HepG2 (cell line): Measurements from ENCODE around the gene SMDT1. TPM values are rescaled to one million over a fixed set of nuclear protein-coding genes. Genes with fewer than 3 reads are reported as not detected.

Experiments used
- BRD4 ChIP-seq: sonication (generic); formaldehyde crosslinking; IDR thresholded peaks from 2 replicates; pipeline ENCODE4 v1.4.0; 2020; ENCODE audit warnings: missing genetic modification reagents
- GABPB1 ChIP-seq: IDR thresholded peaks from 2 replicates; pipeline ENCODE4 v1.6.1; 2016; ENCODE audit warnings: mild to moderate bottlenecking, missing genetic modification reagents, moderate library complexity, missing compliant biosample characterization
- GTF2F1 ChIP-seq: fragments of 150-350 bp; IDR thresholded peaks from 2 replicates; pipeline ENCODE4 v1.6.1; 2014; ENCODE audit warnings: low read length
- HOXA3 ChIP-seq: sonication (generic); formaldehyde crosslinking; IDR thresholded peaks from 2 replicates; pipeline ENCODE4 v1.5.0; 2020; ENCODE audit warnings: missing genetic modification reagents
- KMT2A ChIP-seq: sonication (generic); formaldehyde crosslinking; IDR thresholded peaks from 2 replicates; pipeline ENCODE4 v1.4.0; 2020; ENCODE audit warnings: missing genetic modification reagents
- SMYD3 ChIP-seq: sonication (generic); formaldehyde crosslinking; IDR thresholded peaks from 2 replicates; pipeline ENCODE4 v1.8.1; 2023; ENCODE audit warnings: mild to moderate bottlenecking, missing genetic modification reagents
- ZNF652 ChIP-seq: IDR thresholded peaks from 2 replicates; pipeline ENCODE4 v1.6.1; 2016; ENCODE audit warnings: low read depth, borderline replicate concordance
- ZNF678 ChIP-seq: sonication (generic); formaldehyde crosslinking; IDR thresholded peaks from 2 replicates; pipeline ENCODE4 v1.4.0; 2020; ENCODE audit warnings: mild to moderate bottlenecking, missing genetic modification reagents
- ZNF878 ChIP-seq: sonication (generic); formaldehyde crosslinking; IDR thresholded peaks from 2 replicates; pipeline ENCODE4 v1.8.1; 2023; ENCODE audit warnings: mild to moderate bottlenecking, missing genetic modification reagents, moderate library complexity
- polyA plus RNA-seq, 8 experiments: library from polyadenylated mRNA; depleted of rRNA in 3 of 8; stranded (reverse) in 7 of 8; unstranded in 1 of 8; fragments of >200 nt; fragmentation: Illumina TruSeq in 4 of 8; extraction: Trizol in 4 of 8; gene quantifications; 2 replicates each; pipeline versions ENCODE4 v1.2.1 to v1.2.3, GENCODE V29; 2011 to 2016; ENCODE audit warnings: low read depth in 4 of 8, missing spikeins in 1 of 8, mixed read lengths in 1 of 8; ENCODE audit not compliant: insufficient read depth in 1 of 8
- total RNA-seq, 5 experiments: library from RNA; depleted of rRNA; stranded (reverse); fragments of >200 nt; fragmentation: Illumina TruSeq; extraction: Trizol; gene quantifications; 2 replicates each; pipeline ENCODE4 v1.2.3, GENCODE V29; 2016; ENCODE audit warnings: low read depth in 1 of 5
- TF ChIP-seq, protein P1 (sequence below): IDR thresholded peaks from 2 replicates; pipeline ENCODE4 v1.6.1; 2016; ENCODE audit warnings: low read depth, missing genetic modification reagents, missing compliant biosample characterization
- TF ChIP-seq, protein P2 (sequence below): sonication (generic); formaldehyde crosslinking; IDR thresholded peaks from 2 replicates; pipeline ENCODE4 v1.5.0; 2020; ENCODE audit warnings: mild to moderate bottlenecking, missing genetic modification reagents, borderline replicate concordance
- TF ChIP-seq, protein P3 (sequence below): sonication (generic); formaldehyde crosslinking; IDR thresholded peaks from 2 replicates; pipeline ENCODE4 v1.4.0; 2020; ENCODE audit warnings: mild to moderate bottlenecking, missing genetic modification reagents
- TF ChIP-seq, protein P4 (sequence below): sonication (generic); formaldehyde crosslinking; IDR thresholded peaks from 2 replicates; pipeline ENCODE4 v1.5.0; 2020; ENCODE audit warnings: mild to moderate bottlenecking, missing genetic modification reagents

SMDT1 gene
- total and polyA plus RNA-seq, 2 of the 13 experiments (the other 11 are each of a cell fraction or from before 2014, with no cell fraction given): 8.3 to 26.6 TPM

DNA sequence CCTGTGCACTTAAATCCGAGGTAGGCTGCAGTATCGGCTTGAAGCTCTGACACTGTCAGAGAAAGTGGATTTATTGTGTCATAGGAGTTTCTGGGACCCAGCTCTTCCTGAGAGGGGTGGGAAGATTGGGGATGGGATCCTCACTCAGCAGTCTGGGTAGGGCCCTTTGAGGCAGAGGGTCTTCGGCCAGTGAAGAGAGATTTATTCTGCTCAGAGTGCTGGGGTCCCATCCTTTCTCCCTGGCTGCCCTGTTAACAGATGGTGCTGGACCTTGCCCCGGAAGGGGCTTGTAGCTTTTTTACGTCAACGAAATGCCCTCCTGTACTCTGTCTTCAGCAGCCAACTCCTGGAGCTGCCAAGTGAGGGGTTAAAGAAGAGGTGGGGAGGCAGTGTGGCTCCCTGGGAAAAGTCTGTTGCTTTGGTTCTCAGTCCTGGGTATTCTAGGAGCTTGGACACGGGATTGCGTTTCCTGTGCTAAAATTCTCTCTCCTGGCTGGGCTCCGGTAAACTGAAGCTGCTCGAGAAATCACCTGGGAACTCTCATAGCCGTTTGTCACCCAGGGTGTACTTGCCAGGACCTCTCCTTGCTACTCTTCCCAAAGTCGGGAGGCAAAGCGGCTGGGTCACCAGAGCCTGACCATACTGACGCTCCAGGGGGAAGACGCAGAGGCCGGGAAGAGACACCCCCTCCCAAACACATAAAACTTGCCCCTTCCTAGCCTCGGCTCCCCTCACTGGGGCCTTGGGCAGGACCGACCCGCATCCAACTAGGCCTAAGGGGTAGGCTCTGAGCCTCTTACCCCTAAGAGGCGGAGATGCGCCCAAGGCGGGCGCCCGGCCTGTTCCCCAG, 806 bp upstream of the SMDT1 start (continued):
- TF ChIP-seq, protein P1, sequence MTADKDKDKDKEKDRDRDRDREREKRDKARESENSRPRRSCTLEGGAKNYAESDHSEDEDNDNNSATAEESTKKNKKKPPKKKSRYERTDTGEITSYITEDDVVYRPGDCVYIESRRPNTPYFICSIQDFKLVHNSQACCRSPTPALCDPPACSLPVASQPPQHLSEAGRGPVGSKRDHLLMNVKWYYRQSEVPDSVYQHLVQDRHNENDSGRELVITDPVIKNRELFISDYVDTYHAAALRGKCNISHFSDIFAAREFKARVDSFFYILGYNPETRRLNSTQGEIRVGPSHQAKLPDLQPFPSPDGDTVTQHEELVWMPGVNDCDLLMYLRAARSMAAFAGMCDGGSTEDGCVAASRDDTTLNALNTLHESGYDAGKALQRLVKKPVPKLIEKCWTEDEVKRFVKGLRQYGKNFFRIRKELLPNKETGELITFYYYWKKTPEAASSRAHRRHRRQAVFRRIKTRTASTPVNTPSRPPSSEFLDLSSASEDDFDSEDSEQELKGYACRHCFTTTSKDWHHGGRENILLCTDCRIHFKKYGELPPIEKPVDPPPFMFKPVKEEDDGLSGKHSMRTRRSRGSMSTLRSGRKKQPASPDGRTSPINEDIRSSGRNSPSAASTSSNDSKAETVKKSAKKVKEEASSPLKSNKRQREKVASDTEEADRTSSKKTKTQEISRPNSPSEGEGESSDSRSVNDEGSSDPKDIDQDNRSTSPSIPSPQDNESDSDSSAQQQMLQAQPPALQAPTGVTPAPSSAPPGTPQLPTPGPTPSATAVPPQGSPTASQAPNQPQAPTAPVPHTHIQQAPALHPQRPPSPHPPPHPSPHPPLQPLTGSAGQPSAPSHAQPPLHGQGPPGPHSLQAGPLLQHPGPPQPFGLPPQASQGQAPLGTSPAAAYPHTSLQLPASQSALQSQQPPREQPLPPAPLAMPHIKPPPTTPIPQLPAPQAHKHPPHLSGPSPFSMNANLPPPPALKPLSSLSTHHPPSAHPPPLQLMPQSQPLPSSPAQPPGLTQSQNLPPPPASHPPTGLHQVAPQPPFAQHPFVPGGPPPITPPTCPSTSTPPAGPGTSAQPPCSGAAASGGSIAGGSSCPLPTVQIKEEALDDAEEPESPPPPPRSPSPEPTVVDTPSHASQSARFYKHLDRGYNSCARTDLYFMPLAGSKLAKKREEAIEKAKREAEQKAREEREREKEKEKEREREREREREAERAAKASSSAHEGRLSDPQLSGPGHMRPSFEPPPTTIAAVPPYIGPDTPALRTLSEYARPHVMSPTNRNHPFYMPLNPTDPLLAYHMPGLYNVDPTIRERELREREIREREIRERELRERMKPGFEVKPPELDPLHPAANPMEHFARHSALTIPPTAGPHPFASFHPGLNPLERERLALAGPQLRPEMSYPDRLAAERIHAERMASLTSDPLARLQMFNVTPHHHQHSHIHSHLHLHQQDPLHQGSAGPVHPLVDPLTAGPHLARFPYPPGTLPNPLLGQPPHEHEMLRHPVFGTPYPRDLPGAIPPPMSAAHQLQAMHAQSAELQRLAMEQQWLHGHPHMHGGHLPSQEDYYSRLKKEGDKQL (CRISPR knock-in tag): no peak
- TF ChIP-seq ZNF878 (0 out of 2 replicates have a peak, but pooled peaks have one; percentile 20), SMYD3 (CRISPR knock-in tag) (no peak), KMT2A (CRISPR knock-in tag) (no peak), HOXA3 (peak; percentile 37; the same call in 1 of the 2 replicates), ZNF678 (no peak), BRD4 (CRISPR knock-in tag) (peak; percentile 5; the same call in 1 of the 2 replicates), GTF2F1 (no peak), ZNF652 (peak; percentile 85; the same call in 1 of the 2 replicates), GABPB1 (CRISPR knock-in tag) (peak; percentile 56; the same call in 1 of the 2 replicates)
- TF ChIP-seq, protein P2, sequence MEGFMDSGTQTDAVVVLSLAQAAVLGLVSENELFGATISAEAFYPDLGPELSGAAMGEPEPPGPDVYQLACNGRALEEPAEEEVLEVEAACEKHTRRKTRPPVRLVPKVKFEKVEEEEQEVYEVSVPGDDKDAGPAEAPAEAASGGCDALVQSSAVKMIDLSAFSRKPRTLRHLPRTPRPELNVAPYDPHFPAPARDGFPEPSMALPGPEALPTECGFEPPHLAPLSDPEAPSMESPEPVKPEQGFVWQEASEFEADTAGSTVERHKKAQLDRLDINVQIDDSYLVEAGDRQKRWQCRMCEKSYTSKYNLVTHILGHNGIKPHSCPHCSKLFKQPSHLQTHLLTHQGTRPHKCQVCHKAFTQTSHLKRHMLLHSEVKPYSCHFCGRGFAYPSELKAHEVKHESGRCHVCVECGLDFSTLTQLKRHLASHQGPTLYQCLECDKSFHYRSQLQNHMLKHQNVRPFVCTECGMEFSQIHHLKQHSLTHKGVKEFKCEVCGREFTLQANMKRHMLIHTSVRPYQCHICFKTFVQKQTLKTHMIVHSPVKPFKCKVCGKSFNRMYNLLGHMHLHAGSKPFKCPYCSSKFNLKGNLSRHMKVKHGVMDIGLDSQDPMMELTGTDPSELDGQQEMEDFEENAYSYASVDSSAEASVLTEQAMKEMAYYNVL (CRISPR knock-in tag): no peak
- TF ChIP-seq, protein P3, sequence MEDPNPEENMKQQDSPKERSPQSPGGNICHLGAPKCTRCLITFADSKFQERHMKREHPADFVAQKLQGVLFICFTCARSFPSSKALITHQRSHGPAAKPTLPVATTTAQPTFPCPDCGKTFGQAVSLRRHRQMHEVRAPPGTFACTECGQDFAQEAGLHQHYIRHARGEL (CRISPR knock-in tag): no peak
- TF ChIP-seq, protein P4, sequence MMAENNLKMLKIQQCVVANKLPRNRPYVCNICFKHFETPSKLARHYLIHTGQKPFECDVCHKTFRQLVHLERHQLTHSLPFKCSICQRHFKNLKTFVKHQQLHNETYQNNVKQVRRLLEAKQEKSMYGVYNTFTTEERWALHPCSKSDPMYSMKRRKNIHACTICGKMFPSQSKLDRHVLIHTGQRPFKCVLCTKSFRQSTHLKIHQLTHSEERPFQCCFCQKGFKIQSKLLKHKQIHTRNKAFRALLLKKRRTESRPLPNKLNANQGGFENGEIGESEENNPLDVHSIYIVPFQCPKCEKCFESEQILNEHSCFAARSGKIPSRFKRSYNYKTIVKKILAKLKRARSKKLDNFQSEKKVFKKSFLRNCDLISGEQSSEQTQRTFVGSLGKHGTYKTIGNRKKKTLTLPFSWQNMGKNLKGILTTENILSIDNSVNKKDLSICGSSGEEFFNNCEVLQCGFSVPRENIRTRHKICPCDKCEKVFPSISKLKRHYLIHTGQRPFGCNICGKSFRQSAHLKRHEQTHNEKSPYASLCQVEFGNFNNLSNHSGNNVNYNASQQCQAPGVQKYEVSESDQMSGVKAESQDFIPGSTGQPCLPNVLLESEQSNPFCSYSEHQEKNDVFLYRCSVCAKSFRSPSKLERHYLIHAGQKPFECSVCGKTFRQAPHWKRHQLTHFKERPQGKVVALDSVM: no peak
